GM18520 (cell line): Measurements from ENCODE around the gene TBCEL.

ENCODE experiments used
- ATAC-seq: cut with Tn5 transposase; IDR thresholded peaks from one replicate; pipeline ENCODE4 v1.9.1; 2021; ENCODE audit not compliant: unreplicated experiment

TBCEL gene

GRCh38 chr11:121134741-121135312 lies 110.9 kb downstream of the TBCEL start:
- no peak for ATAC-seq

GRCh38 chr11:121137005-121137404 lies 113.1 kb downstream of the TBCEL start:
- ATAC-seq, result no peak

GRCh38 chr11:121138259-121138658 lies 114.4 kb downstream of the TBCEL start:
- no peak for ATAC-seq

- ATAC-seq, result no peak
These were observed 116.5 kb downstream of the TBCEL start for GRCh38 chr11:121140369-121140768.
